ENCODE data around the gene OBSL1.

OBSL1 gene

GRCh38 chr2:219540784-219541504, 30.4 kb downstream of the OBSL1 start:
- H3K36me3 Mint-ChIP-seq (ENCODE audit: low read depth) = peaks cover 6% of the 10 kb centered on the region
- peaks cover 29% of the 10 kb centered on the region for H3K27me3 Mint-ChIP-seq (ENCODE audit: low read depth, poor library complexity)
- DNase-seq = no peak
- H3K9me3 Mint-ChIP-seq = no peaks in the 10 kb centered on the region
- H3K27ac Mint-ChIP-seq = no peak overlapping the region
- TF ChIP-seq, protein P1, sequence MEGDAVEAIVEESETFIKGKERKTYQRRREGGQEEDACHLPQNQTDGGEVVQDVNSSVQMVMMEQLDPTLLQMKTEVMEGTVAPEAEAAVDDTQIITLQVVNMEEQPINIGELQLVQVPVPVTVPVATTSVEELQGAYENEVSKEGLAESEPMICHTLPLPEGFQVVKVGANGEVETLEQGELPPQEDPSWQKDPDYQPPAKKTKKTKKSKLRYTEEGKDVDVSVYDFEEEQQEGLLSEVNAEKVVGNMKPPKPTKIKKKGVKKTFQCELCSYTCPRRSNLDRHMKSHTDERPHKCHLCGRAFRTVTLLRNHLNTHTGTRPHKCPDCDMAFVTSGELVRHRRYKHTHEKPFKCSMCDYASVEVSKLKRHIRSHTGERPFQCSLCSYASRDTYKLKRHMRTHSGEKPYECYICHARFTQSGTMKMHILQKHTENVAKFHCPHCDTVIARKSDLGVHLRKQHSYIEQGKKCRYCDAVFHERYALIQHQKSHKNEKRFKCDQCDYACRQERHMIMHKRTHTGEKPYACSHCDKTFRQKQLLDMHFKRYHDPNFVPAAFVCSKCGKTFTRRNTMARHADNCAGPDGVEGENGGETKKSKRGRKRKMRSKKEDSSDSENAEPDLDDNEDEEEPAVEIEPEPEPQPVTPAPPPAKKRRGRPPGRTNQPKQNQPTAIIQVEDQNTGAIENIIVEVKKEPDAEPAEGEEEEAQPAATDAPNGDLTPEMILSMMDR (IDR thresholded peaks at IDR 0.05) = no peak
- H3K4me1 Mint-ChIP-seq = peaks cover 54% of the 10 kb centered on the region
- no peak overlapping the region for H3K4me3 Mint-ChIP-seq

DNA sequence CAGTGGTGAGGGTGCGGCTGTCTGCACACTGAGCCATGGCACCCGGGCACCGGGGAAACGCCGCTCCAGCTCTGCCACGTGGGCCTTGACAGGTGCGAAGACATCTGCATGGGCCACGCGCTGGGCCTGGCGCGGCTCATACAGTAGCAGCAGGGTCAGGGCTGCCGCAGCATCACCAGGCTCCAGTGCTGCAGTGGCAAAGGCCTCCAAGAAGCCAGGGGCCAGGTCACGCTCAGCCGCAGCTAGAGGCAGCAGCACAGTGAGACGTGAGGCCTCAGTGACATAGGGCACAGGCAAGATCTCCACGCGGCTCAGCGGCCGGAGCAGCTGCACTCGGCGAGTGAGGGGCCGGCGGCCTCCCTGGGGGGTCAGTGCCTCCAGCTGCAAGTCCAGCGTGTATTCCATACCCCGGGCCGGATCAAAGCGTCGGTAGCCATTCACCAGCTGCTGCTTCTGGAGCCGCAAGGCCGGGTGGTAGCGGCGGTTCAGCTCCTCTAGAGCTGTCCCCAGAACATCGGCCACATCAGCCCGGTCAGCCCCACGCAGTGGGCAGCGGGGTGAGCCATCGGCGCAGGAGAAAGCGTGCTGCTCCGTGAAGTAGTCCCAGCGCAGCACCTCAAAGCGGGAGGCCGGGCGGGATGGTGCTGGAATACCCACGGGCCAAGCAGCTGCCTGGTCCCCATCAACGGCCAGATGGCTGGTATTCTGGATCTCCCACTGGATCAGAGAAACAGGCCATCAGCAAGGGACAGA, 31.2 kb downstream of the OBSL1 start:
- Mint-ChIP-seq H3K27ac (no peak overlapping the region), H3K9me3 (no peaks in the 10 kb centered on the region), H3K27me3 (ENCODE audit: low read depth, poor library complexity) (peaks cover 24% of the 10 kb centered on the region), H3K36me3 (ENCODE audit: low read depth) (peaks cover 6% of the 10 kb centered on the region), H3K4me1 (peaks cover 61% of the 10 kb centered on the region), H3K4me3 (no peak overlapping the region)
- TF ChIP-seq, protein P1 (IDR thresholded peaks at IDR 0.05) = no peak
- DNase-seq = no peak

DNA sequence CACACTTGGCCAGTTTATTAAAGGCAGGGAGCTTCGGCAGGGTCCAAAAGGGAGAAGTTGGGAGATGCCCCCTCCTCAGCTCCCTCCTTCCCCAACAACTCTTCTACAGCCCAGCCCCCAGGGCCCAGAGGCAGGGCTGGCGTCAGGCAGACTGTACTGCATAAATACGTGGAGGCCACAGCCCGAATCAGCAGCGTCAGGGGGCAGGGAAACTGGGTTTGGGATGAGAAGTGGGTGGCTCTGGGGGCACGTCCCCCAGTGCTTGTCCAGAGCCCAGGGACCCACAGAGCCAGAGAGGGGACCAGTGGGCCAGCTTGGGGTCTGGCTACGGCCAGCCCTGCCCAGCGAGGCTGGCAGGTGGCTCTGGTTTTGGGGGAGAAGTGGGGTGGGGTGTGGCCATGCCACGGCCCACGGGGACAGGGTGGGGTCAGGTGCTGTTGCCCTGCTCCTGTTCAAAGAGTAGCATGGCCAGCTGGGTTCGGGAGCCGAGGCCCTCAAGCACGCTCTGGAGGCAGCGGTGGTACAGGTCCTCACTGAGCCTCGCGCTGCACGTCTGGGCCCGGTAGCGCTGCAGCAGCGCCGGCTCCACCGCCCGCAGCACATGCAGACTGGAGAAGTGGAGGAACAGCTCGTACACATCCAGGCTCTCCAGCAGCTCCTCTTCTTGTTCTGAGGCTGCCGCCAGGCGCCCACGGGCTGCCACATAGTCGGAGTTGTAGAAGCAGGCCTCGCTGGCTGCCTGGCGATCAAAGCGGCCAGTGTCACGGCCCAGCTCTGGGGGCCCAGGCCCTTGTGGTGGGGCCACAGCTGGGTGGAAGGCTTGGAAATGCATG, 32.2 kb downstream of the OBSL1 start:
- H3K27me3 Mint-ChIP-seq (ENCODE audit: low read depth, poor library complexity) = peaks cover 15% of the 10 kb centered on the region
- no peaks in the 10 kb centered on the region for H3K9me3 Mint-ChIP-seq
- no peak for DNase-seq
- no peak overlapping the region for H3K27ac Mint-ChIP-seq
- H3K4me1 Mint-ChIP-seq = peaks cover 53% of the 10 kb centered on the region
- H3K36me3 Mint-ChIP-seq (ENCODE audit: low read depth) = peaks cover 6% of the 10 kb centered on the region
- H3K4me3 Mint-ChIP-seq = no peak overlapping the region
- TF ChIP-seq, protein P1 (IDR thresholded peaks at IDR 0.05) = no peak

DNA sequence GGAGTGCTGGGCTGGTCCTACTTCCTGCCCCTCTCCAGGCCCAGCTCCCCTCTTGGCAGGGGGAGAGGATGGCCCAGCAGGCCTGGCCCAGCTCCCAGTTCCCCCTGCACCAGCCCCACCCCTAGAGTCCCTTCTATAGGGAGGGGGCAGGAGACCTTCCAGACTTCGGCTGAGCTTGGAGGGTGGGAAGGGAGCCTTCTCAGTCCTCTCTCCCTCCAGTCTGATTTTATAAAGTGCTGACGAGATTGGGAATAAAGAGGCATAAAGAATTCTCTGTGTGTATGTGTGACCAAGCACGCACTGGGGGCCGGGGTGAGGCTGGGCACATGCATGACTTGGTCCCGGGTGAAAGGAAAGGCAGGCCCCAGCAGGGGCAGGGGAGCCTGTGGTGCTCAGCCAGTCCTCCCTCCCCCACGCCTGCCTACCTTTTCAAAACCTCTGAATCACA, 32.8 kb downstream of the OBSL1 start:
- Mint-ChIP-seq H3K27ac (no peak overlapping the region), H3K4me1 (peaks cover 51% of the 10 kb centered on the region), H3K27me3 (ENCODE audit: low read depth, poor library complexity) (peaks cover 12% of the 10 kb centered on the region), H3K9me3 (no peaks in the 10 kb centered on the region), H3K4me3 (no peak overlapping the region), H3K36me3 (ENCODE audit: low read depth) (peaks cover 6% of the 10 kb centered on the region)
- DNase-seq = no peak
- TF ChIP-seq, protein P1 (IDR thresholded peaks at IDR 0.05) = no peak

DNA sequence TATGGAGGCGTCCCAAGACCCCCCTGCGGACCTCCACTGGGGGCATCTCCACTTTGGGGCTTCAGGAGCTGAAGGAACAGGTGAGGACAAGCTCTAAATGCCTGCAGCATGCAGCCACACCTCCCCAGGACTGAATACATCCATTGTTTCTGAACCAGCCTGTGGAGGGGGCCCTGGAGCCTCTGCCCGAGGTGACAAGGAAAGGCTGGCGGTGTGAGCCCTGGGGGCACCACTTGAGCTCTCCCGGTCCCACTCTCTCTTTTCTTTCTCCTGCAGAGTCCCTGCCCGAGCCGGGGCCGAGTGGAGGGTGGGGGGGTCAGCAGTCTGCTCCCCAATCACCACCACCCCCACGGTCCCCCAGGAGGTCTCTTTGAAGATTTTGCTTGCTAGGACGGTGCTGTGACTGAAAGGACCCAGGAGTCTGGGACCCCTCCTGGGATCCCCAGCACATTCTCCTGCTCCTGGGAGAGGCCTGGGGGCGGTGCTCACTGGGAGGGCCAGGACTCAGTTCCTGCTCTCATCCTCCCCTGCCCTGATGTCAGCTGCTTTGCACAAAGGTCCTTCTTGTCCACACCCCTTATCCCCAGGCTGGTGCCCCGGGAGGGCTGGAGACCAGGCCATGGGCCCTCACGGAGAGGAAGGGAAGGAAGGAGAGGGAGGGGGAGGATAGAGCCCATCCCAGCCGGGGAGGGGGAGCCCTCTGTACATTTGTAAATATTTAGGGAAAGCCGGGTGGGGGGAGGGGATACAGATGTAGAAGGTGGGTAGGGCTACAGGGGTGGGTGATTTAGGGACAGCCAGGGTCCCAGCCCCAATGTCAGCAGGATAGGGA, 33.5 kb downstream of the OBSL1 start:
- Mint-ChIP-seq H3K36me3 (ENCODE audit: low read depth) (peaks cover 6% of the 10 kb centered on the region), H3K9me3 (no peaks in the 10 kb centered on the region), H3K4me1 (peaks cover 49% of the 10 kb centered on the region), H3K27me3 (ENCODE audit: low read depth, poor library complexity) (peaks cover 16% of the 10 kb centered on the region), H3K4me3 (no peak overlapping the region), H3K27ac (no peak overlapping the region)
- TF ChIP-seq, protein P1 (IDR thresholded peaks at IDR 0.05) = no peak
- DNase-seq = no peak

All from nephron progenitor cell (in vitro differentiated cells).